ENCODE results near the gene VPS13D. TPM values are rescaled to one million over a fixed set of nuclear protein-coding genes. Genes with fewer than 3 reads are reported as not detected.

The VPS13D gene
- total and polyA plus RNA-seq, 2 experiments from 2014 or later = 10.7 to 34.9 TPM

DNA sequence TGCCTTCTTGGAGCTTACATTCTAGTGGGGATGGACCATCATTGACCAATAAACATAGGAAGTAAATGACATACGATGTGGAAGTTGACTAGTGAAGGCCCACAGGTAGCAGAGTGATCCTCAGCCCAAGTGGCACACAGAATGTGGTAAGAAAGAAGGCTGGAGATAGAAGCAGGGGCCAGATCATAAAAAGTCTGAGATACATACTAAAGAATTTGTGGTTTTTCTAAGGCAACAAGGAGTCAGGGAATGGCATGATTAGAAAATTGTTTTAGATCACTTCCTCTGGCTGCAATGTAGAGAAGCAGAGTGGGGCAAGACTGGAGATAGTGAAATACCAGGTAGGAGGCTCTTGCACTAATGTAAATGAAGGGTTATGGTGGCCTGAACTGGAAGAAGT is 154.0 kb downstream of the VPS13D start:
- Histone ChIP-seq H3K9me2 (ENCODE audit: insufficient read depth) (no peaks in the 10 kb centered on the region), H3K27me3 (ENCODE audit: insufficient read depth) (no peaks in the 10 kb centered on the region), H3F3A (replicated peaks; ENCODE audit: low read depth) (no peaks in the 10 kb centered on the region), H3K4me3 (no peak overlapping the region), H3K4me1 (ENCODE audit: insufficient read depth) (no peaks in the 10 kb centered on the region), H2AFZ (no peak overlapping the region), H3K79me2 (replicated peaks; ENCODE audit: insufficient read depth) (no peaks in the 10 kb centered on the region), H3K36me3 (ENCODE audit: insufficient read depth) (peaks cover 56% of the 10 kb centered on the region), H4K20me1 (replicated peaks; ENCODE audit: insufficient read depth) (no peaks in the 10 kb centered on the region), H3K4me2 (no peak overlapping the region), H3K27ac (ENCODE audit: low read depth) (no peak overlapping the region)
- Mint-ChIP-seq H3K9me3 (no peaks in the 10 kb centered on the region; the same call in 2 of the 3 replicates), H3K4me3 (no peak overlapping the region), H3K4me1 (no peaks in the 10 kb centered on the region), H3K36me3 (ENCODE audit: low read depth) (peaks cover 51% of the 10 kb centered on the region), H3K27me3 (ENCODE audit: insufficient read depth, low read depth, poor library complexity) (peaks cover 3% of the 10 kb centered on the region), H3K27ac (no peak overlapping the region)
- TF ChIP-seq CTCF (conservative IDR thresholded peaks at IDR 0.05; ENCODE audit: low read depth in 2 of 2) = no peak
- TF ChIP-seq, protein P1, sequence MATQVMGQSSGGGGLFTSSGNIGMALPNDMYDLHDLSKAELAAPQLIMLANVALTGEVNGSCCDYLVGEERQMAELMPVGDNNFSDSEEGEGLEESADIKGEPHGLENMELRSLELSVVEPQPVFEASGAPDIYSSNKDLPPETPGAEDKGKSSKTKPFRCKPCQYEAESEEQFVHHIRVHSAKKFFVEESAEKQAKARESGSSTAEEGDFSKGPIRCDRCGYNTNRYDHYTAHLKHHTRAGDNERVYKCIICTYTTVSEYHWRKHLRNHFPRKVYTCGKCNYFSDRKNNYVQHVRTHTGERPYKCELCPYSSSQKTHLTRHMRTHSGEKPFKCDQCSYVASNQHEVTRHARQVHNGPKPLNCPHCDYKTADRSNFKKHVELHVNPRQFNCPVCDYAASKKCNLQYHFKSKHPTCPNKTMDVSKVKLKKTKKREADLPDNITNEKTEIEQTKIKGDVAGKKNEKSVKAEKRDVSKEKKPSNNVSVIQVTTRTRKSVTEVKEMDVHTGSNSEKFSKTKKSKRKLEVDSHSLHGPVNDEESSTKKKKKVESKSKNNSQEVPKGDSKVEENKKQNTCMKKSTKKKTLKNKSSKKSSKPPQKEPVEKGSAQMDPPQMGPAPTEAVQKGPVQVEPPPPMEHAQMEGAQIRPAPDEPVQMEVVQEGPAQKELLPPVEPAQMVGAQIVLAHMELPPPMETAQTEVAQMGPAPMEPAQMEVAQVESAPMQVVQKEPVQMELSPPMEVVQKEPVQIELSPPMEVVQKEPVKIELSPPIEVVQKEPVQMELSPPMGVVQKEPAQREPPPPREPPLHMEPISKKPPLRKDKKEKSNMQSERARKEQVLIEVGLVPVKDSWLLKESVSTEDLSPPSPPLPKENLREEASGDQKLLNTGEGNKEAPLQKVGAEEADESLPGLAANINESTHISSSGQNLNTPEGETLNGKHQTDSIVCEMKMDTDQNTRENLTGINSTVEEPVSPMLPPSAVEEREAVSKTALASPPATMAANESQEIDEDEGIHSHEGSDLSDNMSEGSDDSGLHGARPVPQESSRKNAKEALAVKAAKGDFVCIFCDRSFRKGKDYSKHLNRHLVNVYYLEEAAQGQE (IDR thresholded peaks at IDR 0.05; ENCODE audit: unreplicated experiment) = no peak
- TF ChIP-seq CREB1 (CRISPR knock-in tag; IDR thresholded peaks at IDR 0.05; ENCODE audit: low read depth) = no peak
- no peak for TF ChIP-seq JUNB (IDR thresholded peaks at IDR 0.05; ENCODE audit: unreplicated experiment)
- no peak for TF ChIP-seq STAT1 (IDR thresholded peaks at IDR 0.05; ENCODE audit: unreplicated experiment)
- TF ChIP-seq ZNF114 (CRISPR knock-in tag; IDR thresholded peaks at IDR 0.05) = no peak
- TF ChIP-seq EZH2phosphoT487 (IDR thresholded peaks at IDR 0.05; ENCODE audit: unreplicated experiment) = no peak
- TF ChIP-seq, protein P2, sequence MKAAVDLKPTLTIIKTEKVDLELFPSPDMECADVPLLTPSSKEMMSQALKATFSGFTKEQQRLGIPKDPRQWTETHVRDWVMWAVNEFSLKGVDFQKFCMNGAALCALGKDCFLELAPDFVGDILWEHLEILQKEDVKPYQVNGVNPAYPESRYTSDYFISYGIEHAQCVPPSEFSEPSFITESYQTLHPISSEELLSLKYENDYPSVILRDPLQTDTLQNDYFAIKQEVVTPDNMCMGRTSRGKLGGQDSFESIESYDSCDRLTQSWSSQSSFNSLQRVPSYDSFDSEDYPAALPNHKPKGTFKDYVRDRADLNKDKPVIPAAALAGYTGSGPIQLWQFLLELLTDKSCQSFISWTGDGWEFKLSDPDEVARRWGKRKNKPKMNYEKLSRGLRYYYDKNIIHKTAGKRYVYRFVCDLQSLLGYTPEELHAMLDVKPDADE (IDR thresholded peaks at IDR 0.05) = no peak
- TF ChIP-seq ZNF331 (CRISPR knock-in tag; IDR thresholded peaks at IDR 0.05; ENCODE audit: low read depth) = no peak
- no peak for TF ChIP-seq NANOG (IDR thresholded peaks at IDR 0.05; ENCODE audit: borderline replicate concordance)
- no peak for TF ChIP-seq POLR2AphosphoS5 (IDR thresholded peaks at IDR 0.05; ENCODE audit: low read depth)
- no peak for TF ChIP-seq EZH2 (IDR thresholded peaks at IDR 0.05; ENCODE audit: low read depth, unreplicated experiment)
- TF ChIP-seq ZNF462 (CRISPR knock-in tag; IDR thresholded peaks at IDR 0.05) = no peak
- no peak for ATAC-seq
- DNase-seq (ENCODE audit: low spot score) = no peak

Measured in GM23338 (cell line).